Effector CD4-positive, alpha-beta T cell (primary cell): ENCODE measurements around the gene MALT1.
"Not testable (repeated sequence)": the region's sequence is repeated elsewhere in the genome, so short reads cannot be mapped to it uniquely, and the experiment has no call there.

Source experiments
- DNase-seq: peaks from one replicate; pipeline ENCODE4 v3.0.0-alpha.2; 2020
- total RNA-seq: gene quantifications from one replicate; lab custom pipeline; 2026; lab: John Stamatoyannopoulos, UW

Gene MALT1, protein sequence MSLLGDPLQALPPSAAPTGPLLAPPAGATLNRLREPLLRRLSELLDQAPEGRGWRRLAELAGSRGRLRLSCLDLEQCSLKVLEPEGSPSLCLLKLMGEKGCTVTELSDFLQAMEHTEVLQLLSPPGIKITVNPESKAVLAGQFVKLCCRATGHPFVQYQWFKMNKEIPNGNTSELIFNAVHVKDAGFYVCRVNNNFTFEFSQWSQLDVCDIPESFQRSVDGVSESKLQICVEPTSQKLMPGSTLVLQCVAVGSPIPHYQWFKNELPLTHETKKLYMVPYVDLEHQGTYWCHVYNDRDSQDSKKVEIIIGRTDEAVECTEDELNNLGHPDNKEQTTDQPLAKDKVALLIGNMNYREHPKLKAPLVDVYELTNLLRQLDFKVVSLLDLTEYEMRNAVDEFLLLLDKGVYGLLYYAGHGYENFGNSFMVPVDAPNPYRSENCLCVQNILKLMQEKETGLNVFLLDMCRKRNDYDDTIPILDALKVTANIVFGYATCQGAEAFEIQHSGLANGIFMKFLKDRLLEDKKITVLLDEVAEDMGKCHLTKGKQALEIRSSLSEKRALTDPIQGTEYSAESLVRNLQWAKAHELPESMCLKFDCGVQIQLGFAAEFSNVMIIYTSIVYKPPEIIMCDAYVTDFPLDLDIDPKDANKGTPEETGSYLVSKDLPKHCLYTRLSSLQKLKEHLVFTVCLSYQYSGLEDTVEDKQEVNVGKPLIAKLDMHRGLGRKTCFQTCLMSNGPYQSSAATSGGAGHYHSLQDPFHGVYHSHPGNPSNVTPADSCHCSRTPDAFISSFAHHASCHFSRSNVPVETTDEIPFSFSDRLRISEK
- total RNA-seq: 313 reads per million, percentile 96 among the genes with 10 or more reads in this experiment

DNA sequence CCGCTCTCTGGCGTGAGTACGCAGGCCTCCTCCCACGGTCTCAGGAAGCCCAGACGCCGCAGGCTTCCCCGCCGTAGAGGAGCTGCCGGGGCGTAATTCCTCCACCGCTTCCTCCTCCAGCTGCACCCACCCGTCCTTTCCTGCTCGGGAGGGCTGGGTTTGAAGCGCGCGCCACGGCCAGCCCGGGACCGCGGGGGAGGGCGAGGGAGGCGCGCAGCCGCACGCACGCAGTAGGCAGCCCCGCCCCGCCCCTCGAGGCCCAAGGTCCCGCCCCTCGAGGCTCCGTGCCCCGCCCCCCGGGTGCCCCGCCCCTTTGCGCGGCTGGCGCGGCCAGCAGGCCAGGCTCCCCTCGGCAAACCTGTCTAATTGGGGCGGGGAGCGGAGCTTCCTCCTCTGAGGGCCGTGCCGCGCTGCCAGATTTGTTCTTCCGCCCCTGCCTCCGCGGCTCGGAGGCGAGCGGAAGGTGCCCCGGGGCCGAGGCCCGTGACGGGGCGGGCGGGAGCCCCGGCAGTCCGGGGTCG is at the start of gene MALT1:
Gene MALT1, plus strand, starts transcription at position 355 of the 521 bp plus-strand sequence. CDS start 179 bp downstream, outside the sequence.
- DNase-seq: peak; percentile 92

- no peak for DNase-seq
Observed at GRCh38 chr18:58624011-58624410, 47.3 kb upstream of the MALT1 start.

GRCh38 chr18:58625839-58626238 is 45.4 kb upstream of the MALT1 start:
- DNase-seq: no peak

DNA sequence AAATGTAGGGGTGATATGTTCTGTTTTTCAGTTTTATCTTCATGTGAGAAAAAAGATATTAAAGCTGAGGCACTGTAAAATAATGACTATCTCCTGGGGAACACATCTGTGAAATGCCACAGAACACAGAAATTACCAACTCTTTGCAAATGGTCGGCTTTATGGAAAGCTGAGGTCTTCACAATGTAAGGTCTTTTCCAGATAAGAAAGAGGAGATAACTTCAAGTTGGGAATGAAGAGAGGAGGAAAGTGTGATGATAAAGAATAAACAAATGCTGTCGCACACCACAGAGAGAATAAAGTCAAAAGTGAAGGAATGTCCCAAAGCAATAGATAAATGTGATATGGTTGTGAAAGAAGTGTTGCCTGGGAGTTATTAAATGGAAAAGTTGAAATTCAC is 41.2 kb upstream of the MALT1 start:
- DNase-seq: no peak

GRCh38 chr18:58631301-58631700 is 40.0 kb upstream of the MALT1 start:
- no peak for DNase-seq

DNA sequence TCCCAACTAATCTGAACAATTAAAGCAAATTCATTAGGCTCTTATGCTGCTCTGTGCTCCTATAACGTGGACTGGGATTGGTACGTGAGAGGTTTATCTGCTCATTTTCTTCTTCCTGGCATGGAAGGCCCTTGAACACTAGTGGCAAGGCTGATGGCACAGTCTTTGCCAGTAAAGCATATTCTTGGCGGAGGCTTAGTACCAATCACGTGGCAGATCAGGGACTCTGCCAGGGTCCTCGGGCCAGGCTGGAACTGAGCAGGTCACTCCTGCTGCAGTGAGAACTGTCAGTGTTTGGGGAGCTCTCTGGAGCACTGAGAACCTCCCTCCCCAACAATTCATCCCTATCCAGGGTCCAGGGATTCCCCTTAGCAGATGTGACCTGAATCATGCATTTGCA is 38.7 kb upstream of the MALT1 start:
- DNase-seq: no peak

- DNase-seq: no peak
Observed at GRCh38 chr18:58633874-58634273, 37.4 kb upstream of the MALT1 start.

- DNase-seq: no peak
Observed at GRCh38 chr18:58635891-58636290, 35.4 kb upstream of the MALT1 start.

GRCh38 chr18:58637197-58637596 is 34.1 kb upstream of the MALT1 start:
- DNase-seq: no peak

DNA sequence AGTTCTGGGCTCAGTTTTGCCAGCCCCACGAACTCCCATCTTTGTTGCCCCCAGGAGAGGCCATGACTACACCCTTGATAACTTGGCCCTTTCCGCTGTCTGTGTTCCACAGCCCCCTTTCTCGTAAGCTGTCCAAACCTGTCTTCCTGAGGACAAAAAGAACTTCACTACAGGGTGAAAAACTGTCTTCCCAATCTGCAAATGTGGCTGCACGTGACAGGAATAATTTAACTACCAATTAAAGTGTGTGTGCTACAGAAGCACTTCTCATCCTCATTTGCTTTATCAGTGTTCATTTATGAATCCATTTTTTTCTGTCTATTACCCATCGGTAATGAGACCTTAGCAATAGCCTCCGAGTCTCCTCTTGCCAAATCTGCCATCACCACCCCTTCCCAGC is 33.3 kb upstream of the MALT1 start:
- DNase-seq: no peak

- DNase-seq: no peak
Observed at GRCh38 chr18:58638441-58638840, 32.8 kb upstream of the MALT1 start.

- no peak for DNase-seq
Observed at GRCh38 chr18:58639237-58639636, 32.0 kb upstream of the MALT1 start.

- DNase-seq: no peak
Observed at GRCh38 chr18:58639751-58640427, 31.4 kb upstream of the MALT1 start.

- no peak for DNase-seq
Observed at GRCh38 chr18:58640428-58640805, 30.8 kb upstream of the MALT1 start.

GRCh38 chr18:58640891-58641610 is 30.2 kb upstream of the MALT1 start:
- no peak for DNase-seq

DNA sequence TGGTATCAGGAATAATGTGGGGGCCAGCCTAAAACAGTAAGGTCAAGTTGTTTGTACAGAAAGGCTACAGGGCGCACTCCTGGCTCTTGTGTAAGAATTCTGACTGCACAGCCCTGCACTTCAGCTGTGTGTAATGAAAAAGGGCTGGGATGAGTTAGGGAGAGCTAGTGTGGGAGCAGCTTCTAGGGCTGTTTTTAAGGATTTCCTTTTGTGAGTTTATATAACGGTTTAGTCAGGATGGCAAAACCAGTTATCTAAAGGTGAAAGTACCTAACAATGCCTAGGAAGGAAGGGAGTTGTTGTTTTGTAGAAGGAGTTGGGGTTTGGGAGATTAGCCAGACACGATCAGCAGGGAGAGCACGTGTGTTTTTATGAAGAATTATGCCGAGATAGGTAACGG is 27.7 kb upstream of the MALT1 start:
- DNase-seq: not testable (repeated sequence)

DNA sequence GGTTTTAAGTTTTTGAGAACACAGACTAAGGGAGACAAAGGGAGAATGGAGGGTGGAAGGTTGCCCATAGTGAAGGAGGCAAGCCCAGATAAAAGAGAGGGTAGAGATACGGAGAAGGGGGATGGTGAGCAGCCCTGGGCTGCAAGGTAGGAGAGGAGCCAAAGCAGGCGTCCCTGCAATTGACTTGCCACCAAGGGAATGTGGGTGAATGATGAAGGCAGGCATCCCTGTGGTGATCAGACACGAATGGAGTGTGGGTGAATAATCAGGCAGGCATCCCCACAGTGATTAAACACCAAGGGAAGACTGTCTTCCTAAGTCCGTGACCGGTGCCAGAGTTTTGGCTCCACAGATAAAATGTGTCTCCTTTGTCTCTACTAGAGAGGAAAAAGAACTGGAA is 25.9 kb upstream of the MALT1 start:
- no peak for DNase-seq

DNA sequence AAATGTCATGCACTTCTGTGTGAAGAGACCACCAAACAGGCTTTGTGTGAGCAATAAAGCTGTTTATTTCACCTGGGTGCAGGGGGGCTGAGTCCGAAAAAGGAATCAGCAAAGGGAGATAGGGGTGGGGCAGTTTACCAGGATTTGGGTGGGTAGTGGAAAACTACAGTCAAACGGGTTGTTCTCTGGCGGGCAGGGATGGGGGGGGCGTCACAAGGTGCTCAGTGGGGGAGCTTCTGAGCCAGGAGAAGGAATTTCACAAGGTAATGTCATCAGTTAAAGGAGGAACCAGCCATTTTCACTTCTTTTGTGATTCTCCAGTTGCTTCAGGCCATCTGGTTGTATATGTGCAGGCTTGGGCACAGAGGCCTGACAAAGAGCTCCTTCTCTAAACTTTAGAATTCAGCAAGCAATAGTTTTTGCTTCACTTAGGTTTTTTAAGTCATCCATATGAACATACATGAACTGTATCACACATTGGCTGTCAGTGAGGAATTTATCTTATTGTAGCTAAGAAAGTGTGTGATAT is 24.9 kb upstream of the MALT1 start:
- DNase-seq: no peak

- DNase-seq: no peak
Observed at GRCh38 chr18:58649966-58650816, 21.1 kb upstream of the MALT1 start.

GRCh38 chr18:58650830-58651229 is 20.4 kb upstream of the MALT1 start:
- DNase-seq: not testable (repeated sequence)

DNA sequence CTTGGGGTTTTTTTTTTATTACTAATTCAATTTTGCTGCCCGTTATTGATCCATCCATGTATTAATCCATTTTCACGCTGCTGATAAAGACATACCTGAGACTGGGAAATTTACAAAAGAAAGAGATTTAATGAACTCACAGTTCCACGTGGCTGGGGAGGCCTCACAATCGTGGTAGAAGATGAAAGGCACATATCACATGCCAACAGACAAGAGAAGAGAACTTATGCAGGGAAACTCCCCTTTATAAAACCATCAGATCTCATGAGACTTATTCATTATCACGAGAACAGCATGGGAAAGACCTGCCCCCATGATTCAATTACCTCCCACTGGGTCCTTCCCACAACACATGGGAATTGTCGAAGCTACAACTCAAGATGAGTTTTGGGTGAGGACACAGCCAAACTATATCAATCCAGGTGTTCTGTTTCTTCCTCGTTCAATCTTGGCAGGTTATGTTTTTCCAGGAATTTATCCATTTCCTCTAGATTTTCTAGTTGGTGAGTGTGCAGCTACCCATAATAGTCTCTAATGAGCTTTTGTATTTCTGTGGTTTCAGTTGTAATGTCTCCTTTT is 18.0 kb upstream of the MALT1 start:
- not testable (repeated sequence) for DNase-seq
